ENCODE results near the gene MGLL.

MGLL gene

DNA sequence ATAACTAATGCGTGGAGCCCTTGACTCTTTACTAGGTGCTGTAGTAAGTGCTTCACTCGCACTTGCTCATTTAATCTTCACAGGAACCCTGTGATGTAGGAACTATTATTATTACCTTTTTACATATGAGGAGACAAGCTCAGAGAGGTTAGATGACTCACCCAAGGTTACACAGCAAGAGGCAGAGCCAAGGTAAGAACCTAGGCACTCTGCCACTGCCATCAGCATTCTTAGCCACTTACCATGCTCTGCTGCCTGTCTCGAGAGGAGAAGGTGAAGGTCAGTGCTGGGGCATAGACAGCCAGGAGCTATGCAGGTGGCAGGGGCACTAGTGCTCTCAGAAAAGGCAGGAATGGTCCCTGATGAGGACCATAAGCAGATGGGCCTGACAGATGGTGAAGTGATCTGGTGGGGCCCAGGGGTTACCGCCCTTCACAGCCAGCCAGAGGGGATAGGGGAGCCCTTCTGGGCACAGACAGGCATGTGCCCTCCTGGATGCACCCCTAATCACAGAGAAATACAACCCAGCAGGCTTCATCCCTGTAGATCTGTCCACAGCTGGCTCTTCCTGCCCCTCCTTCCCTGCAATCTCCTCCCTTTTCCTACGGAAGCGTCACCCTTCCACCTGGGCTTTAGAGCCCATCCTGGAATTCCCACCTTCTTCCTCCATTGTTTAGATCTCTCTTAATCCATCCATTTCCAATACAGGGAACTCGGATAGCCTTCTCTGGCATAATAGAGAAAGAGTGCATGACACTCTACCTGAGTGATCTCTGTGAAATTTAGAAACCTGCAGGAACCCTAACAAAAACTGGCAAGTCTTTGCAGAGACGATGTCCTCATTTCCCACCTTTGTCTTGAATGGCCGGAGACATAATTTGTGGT is 122.7 kb downstream of the MGLL start:
- DNase-seq, result peak; percentile 35

DNA sequence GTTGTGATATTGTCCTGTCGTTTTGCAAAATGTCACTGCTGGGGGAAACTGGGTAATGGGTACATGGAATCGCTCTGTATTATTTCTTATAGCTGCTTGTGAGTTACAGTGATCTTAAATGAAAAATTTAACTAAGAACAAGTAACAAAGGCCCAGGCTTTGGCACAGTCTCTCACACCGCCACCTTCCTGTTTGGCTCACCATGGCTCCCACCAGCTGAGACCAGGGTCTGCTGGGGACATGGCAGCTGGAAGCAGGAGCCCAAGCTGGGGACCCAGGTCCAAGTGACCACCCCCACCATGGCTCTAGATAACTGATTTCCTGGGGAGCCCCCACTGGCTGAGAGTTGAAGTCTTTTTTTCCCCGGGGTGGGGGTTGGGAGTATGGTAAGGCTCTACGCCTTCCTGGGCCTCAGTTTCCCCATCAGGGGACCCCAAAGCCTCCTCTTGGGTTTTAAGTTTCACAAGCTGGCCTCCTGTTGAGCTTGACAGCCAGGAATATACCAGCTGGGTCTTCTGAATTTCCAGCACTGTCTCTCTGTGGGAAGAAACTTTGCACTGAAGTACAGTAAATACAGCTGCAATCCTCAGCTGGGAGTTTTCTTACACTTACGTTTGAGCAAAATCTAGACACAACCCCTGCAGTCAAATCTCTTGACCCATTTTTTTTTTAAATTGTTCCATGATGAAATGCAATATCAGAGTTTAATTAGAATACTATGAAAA is 123.5 kb downstream of the MGLL start:
- no peak for DNase-seq

DNA sequence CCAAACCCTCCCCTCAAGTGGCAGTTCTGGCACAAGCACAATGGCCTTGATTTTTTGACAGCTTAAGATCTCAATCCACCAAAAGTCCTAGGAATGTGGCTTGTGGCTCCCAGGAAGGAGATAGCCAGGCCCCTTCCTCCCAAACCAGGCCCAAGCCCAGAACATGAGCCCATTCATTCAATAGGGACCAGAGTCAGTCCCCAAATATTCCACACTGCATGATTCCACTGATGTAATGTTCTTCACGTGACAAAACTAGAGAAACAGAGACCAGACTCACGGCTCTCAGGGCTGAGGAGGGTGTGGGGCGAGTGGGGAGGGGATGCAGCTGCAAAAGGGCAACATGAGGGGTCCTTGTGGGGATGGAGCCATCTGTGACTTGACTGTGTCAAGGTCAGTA is 124.0 kb downstream of the MGLL start:
- no peak for DNase-seq

DNA sequence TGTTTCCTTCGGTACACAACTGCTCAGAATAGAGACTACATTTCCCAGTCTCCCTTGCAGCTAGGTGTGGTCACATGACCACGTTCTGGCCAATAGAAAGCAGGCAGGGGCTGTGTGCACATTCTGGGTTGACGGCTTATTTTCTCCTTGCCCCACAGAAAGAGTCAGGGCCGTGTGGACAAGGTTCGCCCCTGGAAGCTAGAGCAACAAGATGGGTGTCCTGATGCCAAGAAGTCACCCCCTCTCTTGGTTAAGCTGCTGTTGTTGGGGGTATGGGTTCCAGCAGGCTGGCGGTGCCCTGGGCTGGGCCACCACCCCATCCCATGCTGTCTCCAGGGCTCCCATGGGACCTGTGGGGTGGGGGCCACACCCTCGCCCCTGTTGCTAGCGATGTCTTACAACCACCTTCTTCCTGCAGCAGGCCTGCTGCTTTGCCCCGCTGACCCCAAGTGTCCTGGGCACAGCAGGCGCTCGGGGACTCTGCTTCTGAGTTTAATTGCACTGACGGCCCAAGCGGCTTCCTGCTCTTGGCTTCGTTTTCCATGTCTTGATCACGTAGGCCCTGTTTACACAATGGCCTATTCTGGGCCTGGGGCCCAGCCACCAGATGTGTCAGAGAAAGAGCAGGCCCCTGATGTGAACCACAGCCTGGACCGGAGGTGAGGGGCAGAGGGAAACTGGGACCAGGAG is 124.6 kb downstream of the MGLL start:
- peak; percentile 97 for DNase-seq

DNA sequence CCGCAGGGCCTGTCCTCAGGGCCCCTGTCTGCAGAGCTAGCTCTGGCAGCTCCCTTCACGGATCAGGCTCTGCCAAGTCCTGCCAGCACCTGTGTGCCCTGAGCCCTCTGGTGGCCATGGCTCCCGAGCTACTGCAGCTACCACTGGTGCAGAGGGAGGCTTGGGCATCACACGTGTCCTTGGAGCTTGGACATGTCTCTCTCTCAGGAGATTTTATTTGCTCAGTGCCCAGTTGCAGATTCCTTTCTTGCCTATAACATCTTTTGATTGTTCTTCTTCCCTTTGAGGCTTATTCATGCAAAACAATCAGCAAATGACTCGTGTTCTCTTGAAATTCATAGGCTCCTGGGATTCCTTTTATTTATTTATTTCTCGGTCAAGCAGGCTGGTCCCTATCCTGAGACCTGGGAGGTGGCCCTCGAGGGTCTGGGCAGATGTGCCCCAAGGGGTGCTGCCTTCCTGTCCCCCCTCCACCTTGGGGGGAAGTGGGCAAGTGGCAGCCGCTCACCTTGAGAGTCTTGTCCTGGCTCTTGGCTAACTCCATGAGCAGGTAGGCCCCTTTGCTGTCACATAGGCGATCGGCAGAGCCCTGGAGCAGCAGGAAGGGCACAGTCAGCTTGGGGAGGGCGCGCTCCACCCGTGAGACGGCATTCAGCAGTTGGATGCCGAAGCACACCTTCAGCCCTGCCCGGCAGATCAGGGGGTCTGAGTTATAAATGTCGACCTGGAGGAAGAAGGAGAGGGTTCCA is 127.7 kb downstream of the MGLL start:
- DNase-seq, result peak; percentile 71

DNA sequence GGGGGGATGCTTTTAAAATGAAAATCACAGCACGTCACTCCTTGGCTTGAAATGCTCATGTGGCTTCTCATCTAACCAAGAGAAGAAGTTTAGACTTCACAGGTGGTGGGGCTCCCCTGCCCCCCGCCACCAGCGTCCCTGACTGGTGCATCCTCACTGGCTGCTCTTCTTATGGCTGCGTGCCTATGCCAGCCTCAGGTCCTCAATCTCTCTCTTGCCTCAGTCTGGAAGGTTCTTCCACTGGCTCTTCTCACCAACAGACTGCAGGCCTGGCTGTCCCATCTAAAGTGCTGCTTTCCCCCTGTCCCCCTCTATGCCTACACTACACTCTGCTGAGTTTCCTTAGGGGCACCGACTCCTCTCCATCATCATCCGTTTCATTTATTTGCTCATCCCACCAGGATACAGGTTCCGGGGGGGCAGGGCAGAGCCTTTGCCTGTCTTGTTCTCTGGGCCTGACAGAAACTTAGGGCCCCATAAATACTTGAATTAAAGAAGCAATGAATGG is 128.9 kb downstream of the MGLL start:
- no peak for DNase-seq

DNA sequence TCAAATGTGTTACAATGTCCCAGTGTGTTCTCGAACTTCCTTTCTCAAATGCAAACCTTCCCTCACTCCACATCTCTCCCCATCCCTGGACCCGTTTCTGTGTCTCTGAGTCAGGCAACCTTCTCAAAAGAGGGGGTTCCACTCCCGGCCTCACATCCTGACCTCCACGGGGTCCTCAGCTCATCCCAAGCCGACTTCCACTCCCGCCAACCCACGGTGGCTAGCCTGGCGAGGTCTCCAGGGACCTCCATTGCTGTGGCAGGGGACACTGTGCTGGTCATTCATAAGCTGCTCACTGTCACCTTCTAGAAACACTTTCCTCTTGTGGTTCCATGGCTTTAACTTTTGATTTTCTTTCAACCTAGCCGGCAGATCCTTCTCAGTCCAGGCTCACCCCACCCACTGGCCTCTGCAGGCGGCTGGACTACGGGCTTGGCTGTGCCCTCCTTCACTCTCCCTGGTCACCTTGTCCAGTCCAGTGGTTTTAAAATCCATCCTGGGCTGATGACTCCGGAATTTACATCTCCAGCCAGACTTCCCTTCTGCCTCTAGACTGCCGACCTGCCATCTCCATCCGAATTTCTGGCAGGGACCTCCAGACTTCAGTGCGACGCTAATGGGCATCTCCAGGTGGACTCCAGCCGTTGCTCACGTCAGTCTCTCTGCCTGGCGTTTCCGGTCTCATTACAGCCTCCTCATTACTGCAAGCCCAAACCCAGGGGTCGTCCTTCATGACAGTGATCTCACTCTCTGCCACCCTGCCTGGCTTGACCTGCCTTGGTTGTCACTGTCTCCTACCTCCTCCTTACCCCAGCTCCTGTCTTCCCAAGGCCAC is 129.6 kb downstream of the MGLL start:
- DNase-seq, result no peak

DNA sequence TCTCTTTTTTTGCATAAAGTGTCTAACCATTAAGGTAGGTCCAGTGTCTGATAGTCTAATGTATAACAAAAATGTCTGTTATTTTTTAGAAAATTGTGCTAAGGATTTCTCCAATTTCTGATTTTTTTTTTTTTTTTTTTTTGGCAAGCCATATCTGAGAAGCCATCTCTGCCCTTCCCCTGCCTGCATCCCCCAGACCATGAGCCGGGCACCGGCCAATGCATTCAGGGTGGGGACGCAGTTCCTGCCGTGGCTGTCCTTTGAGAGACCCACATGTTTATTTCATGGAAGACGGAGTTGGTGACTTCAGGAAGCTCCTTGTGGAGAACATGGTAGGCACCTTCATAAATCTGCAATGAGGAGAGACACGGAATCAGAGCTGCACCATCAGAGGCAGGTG is 130.3 kb downstream of the MGLL start:
- no peak for DNase-seq

DNA sequence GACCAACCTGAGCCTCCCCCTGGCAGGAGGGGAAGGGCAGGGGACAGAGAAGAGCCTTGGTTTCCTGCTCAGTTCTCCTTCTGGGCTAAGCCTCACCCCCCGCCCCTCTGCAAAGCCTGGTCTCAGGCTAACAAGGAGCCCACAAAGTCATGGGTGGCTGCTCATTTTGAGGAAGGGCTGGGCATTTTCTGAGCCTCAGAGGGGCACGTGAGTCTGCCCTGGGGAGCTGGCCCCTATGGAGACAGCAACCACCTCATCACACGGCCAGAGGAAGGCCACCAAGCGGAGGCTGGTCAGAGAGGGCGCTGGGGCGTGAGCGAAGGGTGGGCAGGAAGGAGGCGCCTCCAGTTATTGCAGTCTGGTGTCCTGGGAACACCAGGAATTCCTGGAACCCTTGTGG is 130.8 kb downstream of the MGLL start:
- DNase-seq, result no peak

DNA sequence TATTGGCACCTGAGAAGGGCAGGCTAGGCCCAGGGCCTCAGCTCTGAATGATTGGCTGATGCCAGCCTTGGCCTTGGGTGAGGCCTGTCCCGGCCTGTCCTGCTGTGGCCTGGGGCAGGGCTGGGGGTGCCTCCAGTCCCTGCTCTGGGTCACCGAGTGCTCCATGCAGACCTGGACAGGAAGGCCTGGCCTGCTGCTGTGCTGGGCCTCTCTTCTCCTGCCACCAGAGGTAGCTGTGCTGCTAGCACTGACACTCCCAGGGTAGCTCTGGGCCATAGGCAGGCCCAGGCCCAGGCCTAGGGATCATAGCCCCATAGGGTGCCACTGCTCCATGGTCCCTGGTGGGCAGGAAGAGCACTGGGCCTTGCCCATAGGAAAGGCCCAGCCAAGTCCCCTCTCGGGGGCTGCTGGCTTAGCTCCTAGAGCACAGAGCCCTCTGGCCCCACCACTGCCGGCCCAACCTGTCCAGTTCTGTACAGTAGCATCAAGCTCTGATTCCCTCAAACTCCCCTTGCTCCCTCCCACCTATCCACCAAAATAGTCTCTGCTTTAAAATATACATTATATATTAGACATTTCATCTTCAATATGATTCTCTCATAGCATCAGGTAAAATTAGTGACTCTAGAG is 131.4 kb downstream of the MGLL start:
- peak; percentile 16 for DNase-seq

DNA sequence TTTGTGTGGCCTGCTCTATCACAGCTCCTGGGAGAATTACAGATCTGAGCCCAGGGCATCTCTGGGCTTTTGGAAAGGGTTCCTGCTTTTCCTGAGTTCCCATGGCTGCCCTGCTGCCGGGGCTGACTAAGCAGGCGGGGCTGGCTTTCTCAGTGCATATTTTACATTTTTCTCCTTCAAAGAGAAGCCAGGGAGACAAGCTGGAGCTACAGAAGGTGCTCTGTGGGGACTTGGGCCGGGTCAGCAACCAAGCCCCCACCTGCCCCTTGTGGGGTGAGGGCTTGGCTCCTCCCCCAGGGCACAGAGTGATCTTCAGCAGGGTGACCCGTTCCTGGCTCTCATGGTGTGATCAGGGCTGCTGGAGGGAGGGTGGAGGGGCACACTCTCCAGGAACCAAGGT is 132.2 kb downstream of the MGLL start:
- no peak for DNase-seq

DNA sequence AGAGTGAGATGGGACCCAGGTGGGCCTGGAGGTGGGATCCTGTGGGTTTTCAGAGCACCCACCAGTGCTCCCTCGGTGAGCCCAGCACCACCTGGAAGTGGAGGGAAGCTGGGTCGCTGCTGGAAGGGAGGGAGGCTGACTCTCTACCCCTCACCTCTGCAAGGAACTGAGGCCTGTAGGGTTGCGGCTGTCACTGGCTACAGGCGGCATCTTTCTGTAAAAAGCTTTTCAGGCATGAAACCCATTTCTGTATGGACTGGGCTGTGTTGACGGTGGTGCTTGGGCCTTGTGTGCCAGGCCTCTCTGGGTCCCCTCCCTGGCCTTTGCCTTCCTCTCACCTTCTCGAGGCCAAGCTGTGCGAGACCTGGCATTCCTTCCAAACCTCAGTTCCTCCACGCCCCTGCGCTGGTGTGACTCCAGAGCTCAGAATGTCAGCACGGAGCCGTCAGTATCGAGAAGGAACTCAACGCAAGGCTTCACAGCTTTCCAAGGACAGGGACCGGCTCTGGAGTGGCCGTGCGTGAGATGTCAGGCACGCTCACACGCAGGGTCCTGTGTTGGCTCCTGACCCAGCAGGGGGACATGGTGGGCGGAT is 133.0 kb downstream of the MGLL start:
- no peak for DNase-seq

DNA sequence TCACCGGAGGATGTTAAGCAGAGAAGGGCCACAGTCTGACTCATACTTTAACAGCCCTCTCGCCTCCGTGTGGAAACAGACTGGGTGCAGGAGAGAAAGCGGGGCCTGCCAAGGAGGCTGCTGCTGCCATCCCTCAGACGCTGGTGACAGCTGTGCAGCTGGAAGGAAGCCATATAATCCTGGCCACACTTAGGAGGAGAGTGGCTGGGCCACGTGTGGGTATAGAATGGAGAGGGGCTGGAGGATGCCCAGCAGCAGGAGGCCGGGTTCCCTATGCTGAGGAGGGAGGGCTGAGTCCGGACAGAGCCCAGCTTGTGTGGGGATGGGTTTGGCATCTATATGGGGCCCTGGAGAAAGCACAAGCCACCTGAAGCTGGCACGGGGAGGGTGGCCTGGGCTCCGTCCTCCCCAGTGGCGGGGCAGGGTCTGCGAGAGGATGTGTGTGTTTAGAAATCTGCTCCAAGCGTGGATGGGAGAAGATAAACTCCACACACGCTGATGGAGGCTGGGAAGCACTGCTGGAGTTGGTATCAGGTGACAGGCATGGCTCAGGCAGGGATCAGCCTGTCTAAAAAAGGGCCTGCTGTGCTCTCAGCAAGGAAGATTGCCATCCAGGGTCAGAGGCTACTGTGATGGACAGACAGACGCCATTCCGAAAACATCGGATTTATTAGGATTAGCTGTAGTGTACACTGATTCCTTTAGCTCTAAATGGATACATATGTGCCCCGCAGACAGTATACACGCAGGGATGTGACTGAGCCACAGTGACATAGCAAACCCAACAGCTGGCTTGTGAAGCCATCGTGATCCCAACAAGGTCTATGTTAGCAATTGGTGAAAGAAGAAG is 133.7 kb downstream of the MGLL start:
- peak; percentile 64 for DNase-seq

DNA sequence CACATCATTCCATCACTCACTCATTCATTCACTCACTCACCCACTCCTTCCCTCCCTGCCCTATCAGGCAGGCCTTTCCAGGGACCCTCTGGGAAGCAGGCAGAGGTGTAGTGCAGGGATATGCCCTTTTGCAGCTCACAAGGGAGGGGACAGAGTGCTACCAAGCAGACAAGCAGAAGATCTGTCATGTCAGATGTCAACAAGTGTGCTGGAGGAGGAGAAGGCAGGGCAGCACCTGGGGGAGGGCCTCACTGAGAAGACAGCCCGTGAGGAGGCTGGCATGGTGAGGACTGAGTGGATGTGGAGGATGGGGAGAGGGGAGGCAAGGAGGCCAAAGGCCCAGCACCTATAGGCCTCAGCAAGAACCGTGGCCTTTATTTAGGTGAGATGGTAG is 134.3 kb downstream of the MGLL start:
- no peak for DNase-seq

DNA sequence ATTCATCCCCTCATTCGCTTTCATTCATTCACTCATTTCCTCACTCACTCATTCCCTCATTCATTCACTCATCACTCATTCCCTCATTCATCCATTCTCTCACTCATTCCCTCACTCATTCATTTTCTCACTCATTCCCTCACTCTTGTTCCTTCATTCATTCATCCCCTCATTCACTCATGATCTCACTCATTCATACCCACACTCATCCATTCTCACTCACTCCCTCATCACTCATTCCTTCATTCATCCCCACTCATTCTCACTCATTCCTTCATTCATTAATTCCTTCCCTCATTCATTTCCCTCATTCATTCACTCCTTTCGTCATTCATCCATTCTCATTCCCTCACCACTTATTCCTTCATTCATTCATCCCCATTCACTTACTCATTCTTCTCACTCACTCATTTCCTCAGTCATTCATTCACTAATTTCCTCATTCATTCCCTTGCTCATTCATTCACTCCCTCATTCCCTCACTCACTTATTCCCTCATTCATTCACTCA is 135.0 kb downstream of the MGLL start:
- no peak for DNase-seq

DNA sequence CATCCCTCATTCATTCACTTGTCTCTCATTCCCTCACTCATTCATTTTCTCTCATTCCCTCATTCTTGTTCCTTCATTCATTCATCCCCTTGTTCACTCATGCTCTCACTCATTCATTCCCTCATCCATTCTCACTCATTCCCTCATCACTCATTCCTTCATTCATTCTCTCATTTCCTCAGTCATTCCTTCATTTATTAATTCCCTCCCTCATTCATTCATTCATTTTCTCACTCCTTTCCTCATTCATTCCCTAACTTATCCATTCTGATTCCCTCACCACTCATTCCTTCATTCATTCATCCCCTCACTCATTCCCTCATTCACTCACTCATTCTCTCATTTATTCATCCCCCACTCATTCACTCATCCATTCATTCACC is 135.8 kb downstream of the MGLL start:
- no peak for DNase-seq

DNA sequence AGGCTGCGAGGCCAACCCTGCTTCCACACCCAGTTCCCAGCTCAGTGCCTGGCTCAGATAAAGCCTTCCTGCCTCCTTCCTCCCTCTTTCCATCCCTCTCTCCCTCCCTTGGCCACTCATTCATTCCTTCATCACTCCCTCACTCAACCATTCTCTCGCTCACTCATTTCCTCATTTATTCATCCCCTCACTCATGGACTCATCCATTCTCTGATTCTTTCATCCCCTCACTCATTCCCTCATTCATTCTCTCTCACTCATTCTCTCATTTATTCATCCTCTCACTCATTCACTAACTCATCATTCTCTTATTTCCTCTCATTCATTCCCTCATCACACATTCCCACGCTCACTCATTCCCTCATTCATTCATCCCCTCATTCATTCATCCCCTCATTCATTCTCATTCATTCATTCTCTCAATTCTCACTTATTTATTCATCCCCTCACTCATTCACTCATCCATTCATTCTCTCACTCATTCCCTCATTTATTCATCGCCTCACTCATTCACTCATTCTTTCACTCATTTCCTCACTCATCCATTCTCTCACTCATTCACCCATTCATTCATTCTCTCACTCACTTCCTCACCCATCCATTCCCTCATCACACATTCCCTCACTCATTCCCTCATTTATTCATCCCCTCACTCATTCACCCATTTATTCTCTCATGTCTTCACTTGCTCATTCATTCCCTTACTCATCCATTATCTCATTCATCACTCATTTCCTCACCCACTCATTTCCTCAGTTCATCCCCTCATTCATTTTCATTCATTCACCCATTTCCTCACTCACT is 136.4 kb downstream of the MGLL start:
- no peak for DNase-seq

DNA sequence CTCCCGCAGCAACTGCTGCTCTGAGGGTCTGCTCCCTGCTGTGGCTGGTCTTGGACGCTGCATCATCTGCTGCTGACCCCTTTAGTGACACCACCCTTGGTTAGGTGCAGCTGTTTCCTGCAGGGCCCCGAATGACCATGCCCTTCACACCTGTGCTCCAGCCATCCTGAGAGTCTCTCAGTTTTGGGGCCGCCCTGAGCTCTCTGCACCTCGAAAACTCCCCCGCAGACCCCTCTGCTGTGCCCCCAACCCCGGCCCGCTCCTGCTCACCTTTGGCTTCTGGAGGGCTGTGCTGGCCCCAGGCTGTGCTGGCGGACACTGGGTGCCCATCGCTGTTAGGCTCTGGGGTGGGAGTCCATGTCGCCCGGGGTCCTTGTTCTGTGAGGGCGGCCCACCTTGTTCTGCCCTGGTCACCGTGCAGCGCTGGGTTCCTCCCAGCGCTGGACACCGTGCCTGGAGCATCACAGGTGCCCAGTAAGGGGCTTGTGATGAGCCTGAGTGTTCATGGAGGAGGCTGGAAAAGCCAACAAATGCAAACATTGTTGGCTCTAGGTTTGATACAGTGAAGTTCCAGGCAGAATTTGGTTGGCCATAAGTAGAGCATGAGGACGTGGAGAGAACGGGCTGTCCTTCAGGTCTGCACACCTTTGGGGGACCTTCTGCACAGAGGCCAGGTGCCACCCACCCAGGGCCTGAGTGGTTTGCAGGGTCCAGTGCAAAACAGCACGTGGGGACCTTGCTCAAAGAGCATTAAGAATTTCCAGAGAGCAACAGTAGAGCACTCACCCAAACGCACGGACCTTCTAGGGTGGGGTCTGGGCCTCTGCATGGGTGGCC is 137.2 kb downstream of the MGLL start:
- no peak for DNase-seq

All from NCI-H1694 treated with DMSO at 0.1 percent for 48 hours (cell line).